Nephron progenitor cell (in vitro differentiated cells): ENCODE data around the gene COL26A1.
A peak's percentile ranks its signal among the peaks of the same experiment; 100 is the strongest.

ENCODE experiments used
- DNase-seq: peaks from one replicate; pipeline ENCODE4 v3.0.0; 2021
- H3K27ac Mint-ChIP-seq: 2 replicates; pipeline ENCODE4 v1.8.0; 2021; ENCODE audit warnings: mild to moderate bottlenecking, moderate library complexity, mixed read lengths
- H3K27me3 Mint-ChIP-seq: 2 replicates; pipeline ENCODE4 v1.8.0; 2021; ENCODE audit warnings: mild to moderate bottlenecking, low read depth, mixed read lengths; ENCODE audit not compliant: poor library complexity
- H3K36me3 Mint-ChIP-seq: 2 replicates; pipeline ENCODE4 v1.8.0; 2021; ENCODE audit warnings: low read depth, mixed read lengths
- H3K4me1 Mint-ChIP-seq: 2 replicates; pipeline ENCODE4 v1.8.0; 2021; ENCODE audit warnings: mixed read lengths
- H3K4me3 Mint-ChIP-seq: 2 replicates; pipeline ENCODE4 v1.8.0; 2021; ENCODE audit warnings: mild to moderate bottlenecking, moderate library complexity, mixed read lengths
- H3K9me3 Mint-ChIP-seq: 2 replicates; pipeline ENCODE4 v1.8.0; 2021; ENCODE audit warnings: mild to moderate bottlenecking, moderate library complexity, mixed read lengths
- CTCF ChIP-seq: fragments of 200-600 bp; sonication (generic); IDR thresholded peaks from 2 replicates; pipeline ENCODE4 v1.5.0; 2021; ENCODE audit warnings: antibody characterized with exemption

Gene COL26A1

GRCh38 chr7:101549734-101550133 is 187.1 kb downstream of the COL26A1 start:
- no peaks in the 10 kb centered on the region for H3K27me3 Mint-ChIP-seq
- no peak overlapping the region for H3K27ac Mint-ChIP-seq
- no peak for TF ChIP-seq CTCF
- no peak overlapping the region for H3K4me3 Mint-ChIP-seq
- no peaks in the 10 kb centered on the region for H3K4me1 Mint-ChIP-seq
- no peak for DNase-seq
- peaks cover 53% of the 10 kb centered on the region for H3K36me3 Mint-ChIP-seq
- H3K9me3 Mint-ChIP-seq = no peaks in the 10 kb centered on the region

DNA sequence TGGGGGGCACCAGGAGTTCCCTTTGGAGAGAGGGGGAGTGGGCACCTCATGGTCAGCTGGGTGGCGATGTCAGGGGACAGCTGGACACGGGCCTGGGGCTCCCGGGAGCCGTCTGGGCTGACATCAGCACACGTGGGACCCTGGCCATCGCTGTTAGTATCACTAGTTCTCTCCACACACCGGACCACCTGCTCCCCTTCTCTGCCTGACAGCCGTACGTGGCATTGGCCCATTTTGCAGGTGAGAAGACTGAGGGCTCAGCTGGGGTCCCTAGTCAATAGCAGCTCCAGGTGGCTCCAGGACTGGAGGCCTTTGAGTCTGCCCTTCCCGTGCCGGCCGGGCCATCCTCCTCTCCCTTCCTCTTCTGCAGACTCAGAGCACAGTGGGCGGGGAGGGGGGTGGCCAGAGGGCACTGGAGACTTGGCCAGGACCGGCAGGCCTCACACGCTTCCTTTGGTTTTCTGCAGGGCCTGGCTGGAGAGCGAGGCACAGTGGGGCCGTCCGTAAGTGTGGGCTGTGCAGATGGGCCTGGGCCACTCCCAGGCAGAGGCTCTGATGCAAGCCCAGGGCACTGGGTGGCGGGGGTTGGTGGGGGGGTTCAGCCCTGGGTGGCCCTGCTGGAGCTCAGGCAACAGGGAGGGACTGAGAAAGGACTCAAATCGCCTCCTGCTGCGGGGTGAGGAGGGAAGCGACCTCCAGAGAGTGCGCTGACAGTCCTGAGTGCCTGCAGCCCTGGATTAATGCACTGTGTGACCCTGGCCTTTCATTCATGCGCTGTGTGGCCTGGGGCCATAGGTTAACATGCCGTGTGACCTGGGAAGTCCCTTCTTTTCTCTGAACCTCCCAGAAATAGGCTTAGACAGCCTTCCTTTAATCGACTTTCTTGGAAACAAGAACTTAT is 188.2 kb downstream of the COL26A1 start:
- H3K27me3 Mint-ChIP-seq = no peaks in the 10 kb centered on the region
- no peak for TF ChIP-seq CTCF
- DNase-seq = peak; percentile 39
- H3K27ac Mint-ChIP-seq = no peak overlapping the region
- H3K36me3 Mint-ChIP-seq = peaks cover 49% of the 10 kb centered on the region
- no peaks in the 10 kb centered on the region for H3K9me3 Mint-ChIP-seq
- H3K4me1 Mint-ChIP-seq = no peaks in the 10 kb centered on the region
- H3K4me3 Mint-ChIP-seq = no peak overlapping the region

DNA sequence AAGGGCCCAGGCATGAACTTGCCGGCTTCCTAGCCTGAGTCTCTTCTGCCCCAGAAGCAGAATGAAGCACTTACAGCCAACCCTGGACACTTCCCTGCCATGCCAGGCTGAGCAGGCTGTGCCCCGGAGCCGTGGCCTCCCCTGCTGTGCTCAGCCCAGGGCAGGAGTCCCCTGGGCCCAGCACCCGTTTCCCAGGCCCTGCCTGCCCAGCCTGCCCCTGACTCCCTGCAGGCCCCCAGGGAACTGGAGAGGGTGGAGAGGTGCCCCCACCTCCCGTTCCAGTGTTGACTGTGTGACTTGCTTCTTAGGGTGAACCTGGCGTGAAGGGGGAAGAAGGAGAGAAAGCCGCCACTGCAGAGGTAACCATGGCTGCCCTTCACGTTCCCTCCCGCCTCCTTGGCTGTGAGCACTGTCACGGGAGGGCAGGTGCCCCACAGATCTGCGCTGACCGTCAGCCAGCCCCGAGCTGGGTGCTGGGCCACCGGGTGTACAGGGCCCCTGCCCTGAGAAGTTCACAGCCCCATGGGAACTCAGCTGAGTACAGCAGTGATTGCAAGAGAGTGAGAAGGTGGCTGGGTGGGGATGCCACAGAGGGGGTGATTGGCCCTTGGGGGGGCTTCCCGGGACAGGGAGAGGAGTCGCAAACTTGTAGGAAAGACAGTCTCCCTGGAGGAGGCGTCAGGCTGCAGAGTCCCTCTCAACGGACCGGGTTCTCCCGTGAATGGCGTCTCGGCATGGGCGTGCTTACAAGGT is 190.5 kb downstream of the COL26A1 start:
- H3K9me3 Mint-ChIP-seq = no peaks in the 10 kb centered on the region
- peaks cover 44% of the 10 kb centered on the region for H3K36me3 Mint-ChIP-seq

GRCh38 chr7:101553771-101554445 is 191.2 kb downstream of the COL26A1 start:
- peaks cover 8% of the 10 kb centered on the region for H3K27me3 Mint-ChIP-seq
- H3K27ac Mint-ChIP-seq = peak overlapping the region; percentile 85
- no peak for TF ChIP-seq CTCF
- no peaks in the 10 kb centered on the region for H3K9me3 Mint-ChIP-seq
- H3K36me3 Mint-ChIP-seq = peaks cover 41% of the 10 kb centered on the region
- no peaks in the 10 kb centered on the region for H3K4me1 Mint-ChIP-seq
- no peak overlapping the region for H3K4me3 Mint-ChIP-seq
- no peak for DNase-seq

More for the DNA sequence above, 190.5 kb downstream of the COL26A1 start:
- Mint-ChIP-seq H3K27me3 (peaks cover 8% of the 10 kb centered on the region), H3K27ac (peak overlapping the region; percentile 85), H3K4me3 (no peak overlapping the region), H3K4me1 (no peaks in the 10 kb centered on the region)
- TF ChIP-seq CTCF = no peak
- DNase-seq = no peak

DNA sequence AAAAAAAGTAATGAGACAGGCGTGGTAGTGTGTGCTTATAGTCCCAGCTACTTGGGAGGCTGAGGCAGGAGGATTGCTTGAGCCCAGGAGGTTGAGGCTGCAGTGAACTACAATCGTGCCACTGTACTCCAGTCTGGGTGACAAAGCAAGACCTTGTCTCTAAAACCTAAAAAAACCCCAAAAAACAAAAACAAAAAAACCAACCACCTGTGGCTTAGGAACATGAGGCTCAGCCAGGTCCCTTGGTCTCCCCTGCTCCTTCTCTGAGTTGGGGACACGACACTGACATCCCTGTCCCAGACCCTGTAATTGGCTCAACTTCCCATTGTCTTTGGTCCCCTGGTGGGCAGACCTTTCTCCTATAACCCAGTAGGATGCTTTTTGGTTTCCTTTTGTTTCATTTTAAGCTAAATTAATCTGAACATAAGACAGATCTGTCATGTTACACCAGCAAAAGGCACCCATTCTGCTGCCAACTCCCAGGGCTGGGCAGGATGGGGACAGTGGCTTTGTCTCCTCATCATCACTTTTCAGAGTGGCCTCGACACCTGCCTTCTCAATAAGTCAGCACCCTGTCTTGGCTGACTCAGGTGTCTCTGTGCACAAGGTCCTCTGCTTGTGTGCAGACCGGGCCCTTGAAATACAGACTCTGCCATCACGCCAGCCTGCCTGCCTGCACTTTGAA is 192.1 kb downstream of the COL26A1 start:
- H3K4me1 Mint-ChIP-seq = peaks cover 5% of the 10 kb centered on the region
- no peaks in the 10 kb centered on the region for H3K9me3 Mint-ChIP-seq
- TF ChIP-seq CTCF = no peak
- H3K36me3 Mint-ChIP-seq = peaks cover 42% of the 10 kb centered on the region
- no peak for DNase-seq
- no peak overlapping the region for H3K27ac Mint-ChIP-seq
- H3K27me3 Mint-ChIP-seq = peaks cover 8% of the 10 kb centered on the region
- no peak overlapping the region for H3K4me3 Mint-ChIP-seq
